ENCODE results near the gene LRRC75B.
"Not testable (repeated sequence)": the region's sequence is repeated elsewhere in the genome, so short reads cannot be mapped to it uniquely, and the experiment has no call there.

The LRRC75B gene

GRCh38 chr22:24608327-24608726, 15.5 kb upstream of the LRRC75B start:
- not testable (repeated sequence) for DNase-seq (ENCODE audit: low read depth); H3K4me3 ChIP-seq (ENCODE audit: low read depth, low read length)

GRCh38 chr22:24607429-24607983, 14.6 kb upstream of the LRRC75B start:
- H3K4me3 ChIP-seq (ENCODE audit: low read depth, low read length); DNase-seq (ENCODE audit: low read depth): not testable (repeated sequence)

- DNase-seq (ENCODE audit: low read depth) = not testable (repeated sequence)
Observed at GRCh38 chr22:24606340-24606739, 13.5 kb upstream of the LRRC75B start.

GRCh38 chr22:24603770-24604629, 11.1 kb upstream of the LRRC75B start:
- not testable (repeated sequence) for H3K4me3 ChIP-seq (ENCODE audit: low read depth, low read length)
- peak; percentile 21 for DNase-seq (ENCODE audit: low read depth)

More at GRCh38 chr22:24606340-24606739, 13.5 kb upstream of the LRRC75B start:
- H3K4me3 ChIP-seq (ENCODE audit: low read depth, low read length) = not testable (repeated sequence)

GRCh38 chr22:24602847-24603769, 10.2 kb upstream of the LRRC75B start, which contains the start of gene GGT1:
Gene GGT1, plus strand, starts transcription at chr22:24603193. Its CDS starts 7,889 bp downstream, at chr22:24611082.
- not testable (repeated sequence) for H3K4me3 ChIP-seq (ENCODE audit: low read depth, low read length); DNase-seq (ENCODE audit: low read depth)

GRCh38 chr22:24602105-24602749, 9.4 kb upstream of the LRRC75B start:
- DNase-seq (ENCODE audit: low read depth); H3K4me3 ChIP-seq (ENCODE audit: low read depth, low read length): not testable (repeated sequence)

GRCh38 chr22:24601217-24602104, 8.6 kb upstream of the LRRC75B start:
- no peak for TF ChIP-seq CTCF (IDR thresholded peaks at IDR 0.05; ENCODE audit: insufficient read depth, low read depth, low read length, missing control alignments)
- DNase-seq (ENCODE audit: low read depth) = peak; percentile 43
- no peak overlapping the region for H3K4me3 ChIP-seq (ENCODE audit: low read depth, low read length)

- DNase-seq (ENCODE audit: low read depth); H3K4me3 ChIP-seq (ENCODE audit: low read depth, low read length): not testable (repeated sequence)
Observed at GRCh38 chr22:24599958-24600715, 7.3 kb upstream of the LRRC75B start.

- H3K4me3 ChIP-seq (ENCODE audit: low read depth, low read length) = no peak overlapping the region
- TF ChIP-seq CTCF (IDR thresholded peaks at IDR 0.05; ENCODE audit: insufficient read depth, low read depth, low read length, missing control alignments) = no peak
- DNase-seq (ENCODE audit: low read depth) = no peak
Observed at GRCh38 chr22:24599514-24599913, 6.6 kb upstream of the LRRC75B start.

GRCh38 chr22:24597076-24597475, 4.2 kb upstream of the LRRC75B start:
- DNase-seq (ENCODE audit: low read depth); H3K4me3 ChIP-seq (ENCODE audit: low read depth, low read length): not testable (repeated sequence)
